ENCODE data around the gene C2orf78. TPM values are rescaled to one million over a fixed set of nuclear protein-coding genes. Genes with fewer than 3 reads are reported as not detected.
A peak's percentile ranks its signal among the peaks of the same experiment; 100 is the strongest.

C2orf78 gene
- total and polyA plus RNA-seq, 10 of the 15 experiments (the other 5 are each of a cell fraction or from before 2014, with no cell fraction given), result 0.08 to 0.82 (median 0.40) TPM

GRCh38 chr2:73828818-73829570, 45.0 kb downstream of the C2orf78 start, which contains the start of gene STAMBP (continued):
- TF ChIP-seq, protein P1, sequence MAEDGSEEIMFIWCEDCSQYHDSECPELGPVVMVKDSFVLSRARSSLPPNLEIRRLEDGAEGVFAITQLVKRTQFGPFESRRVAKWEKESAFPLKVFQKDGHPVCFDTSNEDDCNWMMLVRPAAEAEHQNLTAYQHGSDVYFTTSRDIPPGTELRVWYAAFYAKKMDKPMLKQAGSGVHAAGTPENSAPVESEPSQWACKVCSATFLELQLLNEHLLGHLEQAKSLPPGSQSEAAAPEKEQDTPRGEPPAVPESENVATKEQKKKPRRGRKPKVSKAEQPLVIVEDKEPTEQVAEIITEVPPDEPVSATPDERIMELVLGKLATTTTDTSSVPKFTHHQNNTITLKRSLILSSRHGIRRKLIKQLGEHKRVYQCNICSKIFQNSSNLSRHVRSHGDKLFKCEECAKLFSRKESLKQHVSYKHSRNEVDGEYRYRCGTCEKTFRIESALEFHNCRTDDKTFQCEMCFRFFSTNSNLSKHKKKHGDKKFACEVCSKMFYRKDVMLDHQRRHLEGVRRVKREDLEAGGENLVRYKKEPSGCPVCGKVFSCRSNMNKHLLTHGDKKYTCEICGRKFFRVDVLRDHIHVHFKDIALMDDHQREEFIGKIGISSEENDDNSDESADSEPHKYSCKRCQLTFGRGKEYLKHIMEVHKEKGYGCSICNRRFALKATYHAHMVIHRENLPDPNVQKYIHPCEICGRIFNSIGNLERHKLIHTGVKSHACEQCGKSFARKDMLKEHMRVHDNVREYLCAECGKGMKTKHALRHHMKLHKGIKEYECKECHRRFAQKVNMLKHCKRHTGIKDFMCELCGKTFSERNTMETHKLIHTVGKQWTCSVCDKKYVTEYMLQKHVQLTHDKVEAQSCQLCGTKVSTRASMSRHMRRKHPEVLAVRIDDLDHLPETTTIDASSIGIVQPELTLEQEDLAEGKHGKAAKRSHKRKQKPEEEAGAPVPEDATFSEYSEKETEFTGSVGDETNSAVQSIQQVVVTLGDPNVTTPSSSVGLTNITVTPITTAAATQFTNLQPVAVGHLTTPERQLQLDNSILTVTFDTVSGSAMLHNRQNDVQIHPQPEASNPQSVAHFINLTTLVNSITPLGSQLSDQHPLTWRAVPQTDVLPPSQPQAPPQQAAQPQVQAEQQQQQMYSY (CRISPR knock-in tag; IDR thresholded peaks at IDR 0.05), result no peak
- TF ChIP-seq, protein P2, sequence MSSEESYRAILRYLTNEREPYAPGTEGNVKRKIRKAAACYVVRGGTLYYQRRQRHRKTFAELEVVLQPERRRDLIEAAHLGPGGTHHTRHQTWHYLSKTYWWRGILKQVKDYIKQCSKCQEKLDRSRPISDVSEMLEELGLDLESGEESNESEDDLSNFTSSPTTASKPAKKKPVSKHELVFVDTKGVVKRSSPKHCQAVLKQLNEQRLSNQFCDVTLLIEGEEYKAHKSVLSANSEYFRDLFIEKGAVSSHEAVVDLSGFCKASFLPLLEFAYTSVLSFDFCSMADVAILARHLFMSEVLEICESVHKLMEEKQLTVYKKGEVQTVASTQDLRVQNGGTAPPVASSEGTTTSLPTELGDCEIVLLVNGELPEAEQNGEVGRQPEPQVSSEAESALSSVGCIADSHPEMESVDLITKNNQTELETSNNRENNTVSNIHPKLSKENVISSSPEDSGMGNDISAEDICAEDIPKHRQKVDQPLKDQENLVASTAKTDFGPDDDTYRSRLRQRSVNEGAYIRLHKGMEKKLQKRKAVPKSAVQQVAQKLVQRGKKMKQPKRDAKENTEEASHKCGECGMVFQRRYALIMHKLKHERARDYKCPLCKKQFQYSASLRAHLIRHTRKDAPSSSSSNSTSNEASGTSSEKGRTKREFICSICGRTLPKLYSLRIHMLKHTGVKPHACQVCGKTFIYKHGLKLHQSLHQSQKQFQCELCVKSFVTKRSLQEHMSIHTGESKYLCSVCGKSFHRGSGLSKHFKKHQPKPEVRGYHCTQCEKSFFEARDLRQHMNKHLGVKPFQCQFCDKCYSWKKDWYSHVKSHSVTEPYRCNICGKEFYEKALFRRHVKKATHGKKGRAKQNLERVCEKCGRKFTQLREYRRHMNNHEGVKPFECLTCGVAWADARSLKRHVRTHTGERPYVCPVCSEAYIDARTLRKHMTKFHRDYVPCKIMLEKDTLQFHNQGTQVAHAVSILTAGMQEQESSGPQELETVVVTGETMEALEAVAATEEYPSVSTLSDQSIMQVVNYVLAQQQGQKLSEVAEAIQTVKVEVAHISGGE (CRISPR knock-in tag; IDR thresholded peaks at IDR 0.05), result no peak
- no peak for TF ChIP-seq BMI1 (IDR thresholded peaks at IDR 0.05; ENCODE audit: borderline replicate concordance)
- no peak for TF ChIP-seq YBX1 (IDR thresholded peaks at IDR 0.05)
- TF ChIP-seq YY1 (IDR thresholded peaks at IDR 0.05; ENCODE audit: low read depth, low read length), result peak; percentile 100; the same call in 1 of the 2 replicates
- TF ChIP-seq STAT3 (IDR thresholded peaks at IDR 0.05; ENCODE audit: low read depth, low read length), result no peak
- TF ChIP-seq ZNF622 (IDR thresholded peaks at IDR 0.05), result no peak
- no peak for TF ChIP-seq HCFC1 (IDR thresholded peaks at IDR 0.05; ENCODE audit: low read length)
- TF ChIP-seq CHD4 (IDR thresholded peaks at IDR 0.05), result no peak
- TF ChIP-seq SMARCA5 (IDR thresholded peaks at IDR 0.05), result 0 out of 2 replicates have a peak, but pooled peaks have one; percentile 65
- TF ChIP-seq SUPT20H (IDR thresholded peaks at IDR 0.05; ENCODE audit: borderline replicate concordance, control insufficient read depth, low read depth, low read length), result no peak
- peak; percentile 25 for TF ChIP-seq RELA (IDR thresholded peaks at IDR 0.05; ENCODE audit: borderline replicate concordance, partially characterized antibody)
- TF ChIP-seq DPF2 (IDR thresholded peaks at IDR 0.05), result peak; percentile 62; the same call in 1 of the 2 replicates
- TF ChIP-seq SMC3 (IDR thresholded peaks at IDR 0.05; ENCODE audit: borderline replicate concordance, low read length), result no peak
- TF ChIP-seq RUNX3 (IDR thresholded peaks at IDR 0.05; ENCODE audit: low read length), result 0 out of 2 replicates have a peak, but pooled peaks have one; percentile 6
- TF ChIP-seq JUND (IDR thresholded peaks at IDR 0.05; ENCODE audit: low read depth, low read length), result no peak
- TF ChIP-seq SUZ12 (IDR thresholded peaks at IDR 0.05; ENCODE audit: unreplicated experiment), result no peak
- no peak for TF ChIP-seq ESRRA (IDR thresholded peaks at IDR 0.05; ENCODE audit: low read length)
- TF ChIP-seq SMAD5 (IDR thresholded peaks at IDR 0.05; ENCODE audit: low read depth), result no peak
- TF ChIP-seq MEF2B (IDR thresholded peaks at IDR 0.05; ENCODE audit: partially characterized antibody, poor library complexity, severe bottlenecking), result peak; percentile 15
- no peak for TF ChIP-seq TCF7 (IDR thresholded peaks at IDR 0.05; ENCODE audit: borderline replicate concordance)
- 0 out of 2 replicates have a peak, but pooled peaks have one; percentile 33 for TF ChIP-seq IRF3 (IDR thresholded peaks at IDR 0.05)
- no peak for TF ChIP-seq SP1 (IDR thresholded peaks at IDR 0.05; ENCODE audit: low read depth, low read length)
